Measurements from ENCODE around the gene ADA.

- TF ChIP-seq CTCF (conservative IDR thresholded peaks at IDR 0.05; ENCODE audit: low read length) (no peak), EZH2phosphoT487 (IDR thresholded peaks at IDR 0.05; ENCODE audit: borderline replicate concordance) (no peak)
Measured at GRCh38 chr20:44597516-44597915, 54.0 kb downstream of the ADA start.
